HepG2 (cell line): Measurements from ENCODE around the gene TSPAN32. TPM values are rescaled to one million over a fixed set of nuclear protein-coding genes. Genes with fewer than 3 reads are reported as not detected.

Source experiments
- ERF ChIP-seq: IDR thresholded peaks from 2 replicates; pipeline ENCODE4 v1.6.1; 2018; ENCODE audit warnings: missing biosample characterization, missing genetic modification reagents
- GABPB1 ChIP-seq: IDR thresholded peaks from 2 replicates; pipeline ENCODE4 v1.6.1; 2016; ENCODE audit warnings: mild to moderate bottlenecking, missing genetic modification reagents, moderate library complexity, missing compliant biosample characterization
- JUND ChIP-seq: sonication (generic); formaldehyde crosslinking; IDR thresholded peaks from 2 replicates; pipeline ENCODE4 v1.8.0; 2022; ENCODE audit warnings: mild to moderate bottlenecking, missing genetic modification reagents
- PTBP1 ChIP-seq: fragments of 200-400 bp; formaldehyde crosslinking; IDR thresholded peaks from 2 replicates; pipeline ENCODE4 v1.6.1; 2018; ENCODE audit warnings: low read length, low read depth; ENCODE audit not compliant: poor library complexity, severe bottlenecking
- RNF2 ChIP-seq: fragments of 450-650 bp; conservative IDR thresholded peaks from 2 replicates; pipeline ENCODE4 v1.6.1; 2016; ENCODE audit warnings: low read depth
- SIN3B ChIP-seq: fragments of 150-350 bp; IDR thresholded peaks from 2 replicates; pipeline ENCODE4 v1.6.1; 2014; ENCODE audit warnings: low read length
- ZIK1 ChIP-seq: sonication (generic); formaldehyde crosslinking; IDR thresholded peaks from 2 replicates; pipeline ENCODE4 v1.5.0; 2020; ENCODE audit warnings: mild to moderate bottlenecking, low read depth, missing genetic modification reagents, borderline replicate concordance
- ZNF20 ChIP-seq: sonication (generic); formaldehyde crosslinking; IDR thresholded peaks from 2 replicates; pipeline ENCODE4 v1.4.0; 2020; ENCODE audit warnings: mild to moderate bottlenecking, moderate library complexity, missing genetic modification reagents
- ZNF326 ChIP-seq: sonication (generic); formaldehyde crosslinking; IDR thresholded peaks from 2 replicates; pipeline ENCODE4 v1.4.0; 2020; ENCODE audit warnings: missing genetic modification reagents, borderline replicate concordance
- ZNF460 ChIP-seq: sonication (generic); formaldehyde crosslinking; IDR thresholded peaks from 2 replicates; pipeline ENCODE4 v1.5.1; 2020; ENCODE audit warnings: missing genetic modification reagents, mild to moderate bottlenecking, borderline replicate concordance
- ZNF496 ChIP-seq: sonication (generic); formaldehyde crosslinking; IDR thresholded peaks from 2 replicates; pipeline ENCODE4 v1.8.1; 2023; ENCODE audit warnings: mild to moderate bottlenecking, moderate library complexity, missing genetic modification reagents; ENCODE audit not compliant: insufficient replicate concordance
- ZNF570 ChIP-seq: sonication (generic); formaldehyde crosslinking; IDR thresholded peaks from 2 replicates; pipeline ENCODE4 v1.4.0; 2020; ENCODE audit warnings: mild to moderate bottlenecking, missing genetic modification reagents, borderline replicate concordance
- ZNF703 ChIP-seq: sonication (generic); formaldehyde crosslinking; IDR thresholded peaks from 2 replicates; pipeline ENCODE4 v1.5.1; 2020; ENCODE audit warnings: missing genetic modification reagents, mild to moderate bottlenecking, moderate library complexity, borderline replicate concordance
- polyA plus RNA-seq, 8 experiments: library from polyadenylated mRNA; depleted of rRNA in 3 of 8; stranded (reverse) in 7 of 8; unstranded in 1 of 8; fragments of >200 nt; fragmentation: Illumina TruSeq in 4 of 8; extraction: Trizol in 4 of 8; gene quantifications; 2 replicates each; pipeline versions ENCODE4 v1.2.1 to v1.2.3, GENCODE V29; 2011 to 2016; ENCODE audit warnings: low read depth in 4 of 8, missing spikeins in 1 of 8, mixed read lengths in 1 of 8; ENCODE audit not compliant: insufficient read depth in 1 of 8
- total RNA-seq, 5 experiments: library from RNA; depleted of rRNA; stranded (reverse); fragments of >200 nt; fragmentation: Illumina TruSeq; extraction: Trizol; gene quantifications; 2 replicates each; pipeline ENCODE4 v1.2.3, GENCODE V29; 2016; ENCODE audit warnings: low read depth in 1 of 5
- TF ChIP-seq, protein P1 (sequence below): sonication (generic); formaldehyde crosslinking; IDR thresholded peaks from 2 replicates; pipeline ENCODE4 v1.4.0; 2020; ENCODE audit warnings: missing genetic modification reagents
- TF ChIP-seq, protein P2 (sequence below): sonication (generic); formaldehyde crosslinking; IDR thresholded peaks from 2 replicates; pipeline ENCODE4 v1.4.0; 2020; ENCODE audit warnings: mild to moderate bottlenecking, missing genetic modification reagents
- TF ChIP-seq, protein P3 (sequence below): sonication (generic); formaldehyde crosslinking; IDR thresholded peaks from 2 replicates; pipeline ENCODE4 v1.4.0; 2020; ENCODE audit warnings: missing genetic modification reagents, mild to moderate bottlenecking, borderline replicate concordance
- TF ChIP-seq, protein P4 (sequence below): sonication (generic); formaldehyde crosslinking; IDR thresholded peaks from 2 replicates; pipeline ENCODE4 v1.5.0; 2020; ENCODE audit warnings: mild to moderate bottlenecking, missing genetic modification reagents

The TSPAN32 gene
- total and polyA plus RNA-seq, 2 of the 13 experiments (the other 11 are each of a cell fraction or from before 2014, with no cell fraction given) = 0.09 to 0.70 TPM

DNA sequence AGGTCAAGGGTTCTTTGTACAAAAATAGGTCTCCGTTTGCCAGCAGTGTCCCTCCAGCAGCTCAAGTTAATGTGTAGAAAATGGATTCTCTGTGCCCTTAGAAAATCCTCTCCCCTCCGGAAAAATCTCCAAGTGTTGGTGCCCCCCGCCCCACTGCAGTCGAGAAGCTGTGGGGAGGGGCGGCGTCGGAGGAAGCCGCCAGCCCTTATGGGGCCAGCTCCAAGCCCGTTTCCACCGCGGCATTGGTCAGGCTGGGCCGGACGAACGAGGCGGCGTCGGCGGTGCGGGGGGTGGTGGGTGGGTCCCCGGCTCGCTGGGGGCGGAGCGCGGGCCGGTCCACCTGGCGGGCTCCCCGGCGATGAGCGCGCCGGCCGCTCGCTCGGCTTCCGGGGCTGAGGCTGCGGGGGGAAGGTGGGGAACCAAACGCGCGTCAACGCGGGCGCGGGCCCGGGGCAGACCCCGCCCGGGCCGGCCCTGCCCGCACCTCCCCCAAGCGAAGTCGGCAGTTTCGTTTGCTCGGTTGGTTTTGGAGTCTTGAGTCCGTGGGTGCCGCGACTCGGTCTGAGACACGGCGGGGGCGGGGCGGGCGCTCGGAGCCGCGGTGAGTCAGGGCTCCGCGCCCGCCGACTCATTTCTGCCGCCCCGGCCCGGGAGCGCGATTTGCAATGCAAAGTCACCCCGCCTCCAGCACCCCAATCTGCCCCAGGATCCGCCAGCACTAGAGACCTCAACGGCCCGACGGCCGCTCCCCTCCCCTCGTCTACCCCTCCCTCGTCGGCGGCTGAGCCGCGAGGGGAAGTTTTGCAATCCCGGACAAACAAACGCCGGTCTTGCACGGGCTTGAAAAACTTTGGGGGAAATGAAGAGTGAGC, 32.8 kb upstream of the TSPAN32 start (continued):
- TF ChIP-seq, protein P1, sequence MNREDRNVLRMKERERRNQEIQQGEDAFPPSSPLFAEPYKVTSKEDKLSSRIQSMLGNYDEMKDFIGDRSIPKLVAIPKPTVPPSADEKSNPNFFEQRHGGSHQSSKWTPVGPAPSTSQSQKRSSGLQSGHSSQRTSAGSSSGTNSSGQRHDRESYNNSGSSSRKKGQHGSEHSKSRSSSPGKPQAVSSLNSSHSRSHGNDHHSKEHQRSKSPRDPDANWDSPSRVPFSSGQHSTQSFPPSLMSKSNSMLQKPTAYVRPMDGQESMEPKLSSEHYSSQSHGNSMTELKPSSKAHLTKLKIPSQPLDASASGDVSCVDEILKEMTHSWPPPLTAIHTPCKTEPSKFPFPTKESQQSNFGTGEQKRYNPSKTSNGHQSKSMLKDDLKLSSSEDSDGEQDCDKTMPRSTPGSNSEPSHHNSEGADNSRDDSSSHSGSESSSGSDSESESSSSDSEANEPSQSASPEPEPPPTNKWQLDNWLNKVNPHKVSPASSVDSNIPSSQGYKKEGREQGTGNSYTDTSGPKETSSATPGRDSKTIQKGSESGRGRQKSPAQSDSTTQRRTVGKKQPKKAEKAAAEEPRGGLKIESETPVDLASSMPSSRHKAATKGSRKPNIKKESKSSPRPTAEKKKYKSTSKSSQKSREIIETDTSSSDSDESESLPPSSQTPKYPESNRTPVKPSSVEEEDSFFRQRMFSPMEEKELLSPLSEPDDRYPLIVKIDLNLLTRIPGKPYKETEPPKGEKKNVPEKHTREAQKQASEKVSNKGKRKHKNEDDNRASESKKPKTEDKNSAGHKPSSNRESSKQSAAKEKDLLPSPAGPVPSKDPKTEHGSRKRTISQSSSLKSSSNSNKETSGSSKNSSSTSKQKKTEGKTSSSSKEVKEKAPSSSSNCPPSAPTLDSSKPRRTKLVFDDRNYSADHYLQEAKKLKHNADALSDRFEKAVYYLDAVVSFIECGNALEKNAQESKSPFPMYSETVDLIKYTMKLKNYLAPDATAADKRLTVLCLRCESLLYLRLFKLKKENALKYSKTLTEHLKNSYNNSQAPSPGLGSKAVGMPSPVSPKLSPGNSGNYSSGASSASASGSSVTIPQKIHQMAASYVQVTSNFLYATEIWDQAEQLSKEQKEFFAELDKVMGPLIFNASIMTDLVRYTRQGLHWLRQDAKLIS (CRISPR knock-in tag) = no peak
- TF ChIP-seq ZNF460 (CRISPR knock-in tag) (no peak), GABPB1 (peak; percentile 74), ZNF703 (CRISPR knock-in tag) (no peak), RNF2 (no peak), PTBP1 (no peak), ZNF20 (CRISPR knock-in tag) (no peak), JUND (CRISPR knock-in tag) (no peak), SIN3B (no peak), ZNF496 (no peak), ZNF326 (CRISPR knock-in tag) (no peak), ERF (CRISPR knock-in tag) (peak; percentile 68), ZNF570 (CRISPR knock-in tag) (no peak), ZIK1 (0 out of 2 replicates have a peak, but pooled peaks have one; percentile 57)
- TF ChIP-seq, protein P2, sequence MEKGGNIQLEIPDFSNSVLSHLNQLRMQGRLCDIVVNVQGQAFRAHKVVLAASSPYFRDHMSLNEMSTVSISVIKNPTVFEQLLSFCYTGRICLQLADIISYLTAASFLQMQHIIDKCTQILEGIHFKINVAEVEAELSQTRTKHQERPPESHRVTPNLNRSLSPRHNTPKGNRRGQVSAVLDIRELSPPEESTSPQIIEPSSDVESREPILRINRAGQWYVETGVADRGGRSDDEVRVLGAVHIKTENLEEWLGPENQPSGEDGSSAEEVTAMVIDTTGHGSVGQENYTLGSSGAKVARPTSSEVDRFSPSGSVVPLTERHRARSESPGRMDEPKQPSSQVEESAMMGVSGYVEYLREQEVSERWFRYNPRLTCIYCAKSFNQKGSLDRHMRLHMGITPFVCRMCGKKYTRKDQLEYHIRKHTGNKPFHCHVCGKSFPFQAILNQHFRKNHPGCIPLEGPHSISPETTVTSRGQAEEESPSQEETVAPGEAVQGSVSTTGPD (CRISPR knock-in tag) = no peak
- TF ChIP-seq, protein P3, sequence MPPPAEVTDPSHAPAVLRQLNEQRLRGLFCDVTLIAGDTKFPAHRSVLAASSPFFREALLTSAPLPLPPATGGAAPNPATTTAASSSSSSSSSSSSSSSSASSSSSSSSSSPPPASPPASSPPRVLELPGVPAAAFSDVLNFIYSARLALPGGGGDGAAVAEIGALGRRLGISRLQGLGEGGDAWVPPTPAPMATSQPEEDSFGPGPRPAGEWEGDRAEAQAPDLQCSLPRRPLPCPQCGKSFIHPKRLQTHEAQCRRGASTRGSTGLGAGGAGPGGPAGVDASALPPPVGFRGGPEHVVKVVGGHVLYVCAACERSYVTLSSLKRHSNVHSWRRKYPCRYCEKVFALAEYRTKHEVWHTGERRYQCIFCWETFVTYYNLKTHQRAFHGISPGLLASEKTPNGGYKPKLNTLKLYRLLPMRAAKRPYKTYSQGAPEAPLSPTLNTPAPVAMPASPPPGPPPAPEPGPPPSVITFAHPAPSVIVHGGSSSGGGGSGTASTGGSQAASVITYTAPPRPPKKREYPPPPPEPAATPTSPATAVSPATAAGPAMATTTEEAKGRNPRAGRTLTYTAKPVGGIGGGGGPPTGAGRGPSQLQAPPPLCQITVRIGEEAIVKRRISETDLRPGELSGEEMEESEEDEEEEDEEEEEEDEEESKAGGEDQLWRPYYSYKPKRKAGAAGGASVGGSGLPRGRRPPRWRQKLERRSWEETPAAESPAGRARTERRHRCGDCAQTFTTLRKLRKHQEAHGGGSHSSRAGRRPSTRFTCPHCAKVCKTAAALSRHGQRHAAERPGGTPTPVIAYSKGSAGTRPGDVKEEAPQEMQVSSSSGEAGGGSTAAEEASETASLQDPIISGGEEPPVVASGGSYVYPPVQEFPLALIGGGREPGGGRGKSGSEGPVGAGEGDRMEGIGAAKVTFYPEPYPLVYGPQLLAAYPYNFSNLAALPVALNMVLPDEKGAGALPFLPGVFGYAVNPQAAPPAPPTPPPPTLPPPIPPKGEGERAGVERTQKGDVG = no peak
- TF ChIP-seq, protein P4, sequence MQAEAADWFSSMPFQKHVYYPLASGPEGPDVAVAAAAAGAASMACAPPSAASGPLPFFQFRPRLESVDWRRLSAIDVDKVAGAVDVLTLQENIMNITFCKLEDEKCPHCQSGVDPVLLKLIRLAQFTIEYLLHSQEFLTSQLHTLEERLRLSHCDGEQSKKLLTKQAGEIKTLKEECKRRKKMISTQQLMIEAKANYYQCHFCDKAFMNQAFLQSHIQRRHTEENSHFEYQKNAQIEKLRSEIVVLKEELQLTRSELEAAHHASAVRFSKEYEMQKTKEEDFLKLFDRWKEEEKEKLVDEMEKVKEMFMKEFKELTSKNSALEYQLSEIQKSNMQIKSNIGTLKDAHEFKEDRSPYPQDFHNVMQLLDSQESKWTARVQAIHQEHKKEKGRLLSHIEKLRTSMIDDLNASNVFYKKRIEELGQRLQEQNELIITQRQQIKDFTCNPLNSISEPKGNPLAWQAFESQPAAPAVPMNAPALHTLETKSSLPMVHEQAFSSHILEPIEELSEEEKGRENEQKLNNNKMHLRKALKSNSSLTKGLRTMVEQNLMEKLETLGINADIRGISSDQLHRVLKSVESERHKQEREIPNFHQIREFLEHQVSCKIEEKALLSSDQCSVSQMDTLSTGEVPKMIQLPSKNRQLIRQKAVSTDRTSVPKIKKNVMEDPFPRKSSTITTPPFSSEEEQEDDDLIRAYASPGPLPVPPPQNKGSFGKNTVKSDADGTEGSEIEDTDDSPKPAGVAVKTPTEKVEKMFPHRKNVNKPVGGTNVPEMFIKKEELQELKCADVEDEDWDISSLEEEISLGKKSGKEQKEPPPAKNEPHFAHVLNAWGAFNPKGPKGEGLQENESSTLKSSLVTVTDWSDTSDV (CRISPR knock-in tag) = no peak
